ENCODE data around the gene PRMT3.
"Not testable (repeated sequence)": the region's sequence is repeated elsewhere in the genome, so short reads cannot be mapped to it uniquely, and the experiment has no call there.

The PRMT3 gene

GRCh38 chr11:20477418-20478090, 90.0 kb downstream of the PRMT3 start:
- H3K4me3 ChIP-seq (ENCODE audit: low read depth, low read length), result no peak overlapping the region
- ChIA-PET POLR2A (no interaction called here), CTCF (interaction anchor here (1.1 kb wide), 1 partner anchor 18 kb away, joined by 4 read pairs; no protein-coding TSS in a partner anchor)
- no peak overlapping the region for H3K27ac ChIP-seq (ENCODE audit: extremely low read depth, low read depth, low read length)
- no peaks in the 10 kb centered on the region for H3K9me3 ChIP-seq (ENCODE audit: control insufficient read depth, insufficient read depth, low read depth, low read length)
- TF ChIP-seq ZNF473 (tag by site-specific recombination; IDR thresholded peaks at IDR 0.05) (no peak), ZNF223 (tag by site-specific recombination; IDR thresholded peaks at IDR 0.05) (no peak), ZSCAN18 (tag by site-specific recombination; IDR thresholded peaks at IDR 0.05) (no peak), BCL11B (tag by site-specific recombination; IDR thresholded peaks at IDR 0.05; ENCODE audit: low read depth) (no peak), ZBTB48 (tag by site-specific recombination; IDR thresholded peaks at IDR 0.05) (no peak)
- no peaks in the 10 kb centered on the region for H3K36me3 ChIP-seq (ENCODE audit: control insufficient read depth in 2 of 2, insufficient read depth in 1 of 2, low read length in 2 of 2)
- no peaks in the 10 kb centered on the region for H3K4me1 ChIP-seq (ENCODE audit: control insufficient read depth, insufficient read depth, low read length)

GRCh38 chr11:20479513-20479912, 92.0 kb downstream of the PRMT3 start:
- Histone ChIP-seq H3K27ac (ENCODE audit: extremely low read depth, low read depth, low read length) (no peak overlapping the region), H3K4me3 (ENCODE audit: low read depth, low read length) (no peak overlapping the region), H3K4me1 (ENCODE audit: control insufficient read depth, insufficient read depth, low read length) (no peaks in the 10 kb centered on the region), H3K9me3 (ENCODE audit: control insufficient read depth, insufficient read depth, low read depth, low read length) (no peaks in the 10 kb centered on the region), H3K36me3 (ENCODE audit: control insufficient read depth in 2 of 2, insufficient read depth in 1 of 2, low read length in 2 of 2) (peaks cover 0 to 2% of the 10 kb centered on the region in 2 experiments; a peak in 1 of 3 replicates)
- ChIA-PET CTCF (no interaction called here), POLR2A (no interaction called here)
- no peak for TF ChIP-seq ZNF514 (tag by site-specific recombination; IDR thresholded peaks at IDR 0.05)

- peaks cover 0 to 6% of the 10 kb centered on the region in 2 experiments; a peak in 1 of 3 replicates for H3K36me3 ChIP-seq (ENCODE audit: control insufficient read depth in 2 of 2, insufficient read depth in 1 of 2, low read length in 2 of 2)
- ChIA-PET POLR2A (no interaction called here), CTCF (no interaction called here)
- H3K4me3 ChIP-seq (ENCODE audit: low read depth, low read length), result no peak overlapping the region
- TF ChIP-seq ZNF626 (tag by site-specific recombination; IDR thresholded peaks at IDR 0.05), result no peak
- TF ChIP-seq ZNF423 (tag by site-specific recombination; IDR thresholded peaks at IDR 0.05), result no peak
- H3K4me1 ChIP-seq (ENCODE audit: control insufficient read depth, insufficient read depth, low read length), result 0 out of 2 replicates have a peak, but pooled peaks cover 3% of the 10 kb centered on the region
- H3K9me3 ChIP-seq (ENCODE audit: control insufficient read depth, insufficient read depth, low read depth, low read length), result no peaks in the 10 kb centered on the region
- no peak overlapping the region for H3K27ac ChIP-seq (ENCODE audit: extremely low read depth, low read depth, low read length)
Measured at GRCh38 chr11:20483931-20484330, 96.4 kb downstream of the PRMT3 start.

- H3K9me3 ChIP-seq (ENCODE audit: control insufficient read depth, insufficient read depth, low read depth, low read length); H3K27ac ChIP-seq (ENCODE audit: extremely low read depth, low read depth, low read length); POLR2A ChIA-PET; H3K36me3 ChIP-seq (ENCODE audit: control insufficient read depth in 2 of 2, insufficient read depth in 1 of 2, low read length in 2 of 2); H3K4me3 ChIP-seq (ENCODE audit: low read depth, low read length); H3K4me1 ChIP-seq (ENCODE audit: control insufficient read depth, insufficient read depth, low read length): not testable (repeated sequence)
- CTCF ChIA-PET, result interaction anchor here (0.9 kb wide), 1 partner anchor 40 kb away, joined by 3 read pairs; no protein-coding TSS in a partner anchor
Measured at GRCh38 chr11:20484416-20484815, 96.9 kb downstream of the PRMT3 start.

- Histone ChIP-seq H3K27ac (ENCODE audit: extremely low read depth, low read depth, low read length) (no peak overlapping the region), H3K36me3 (ENCODE audit: control insufficient read depth in 2 of 2, insufficient read depth in 1 of 2, low read length in 2 of 2) (peaks cover 0 to 6% of the 10 kb centered on the region in 2 experiments; a peak in 1 of 3 replicates), H3K4me3 (ENCODE audit: low read depth, low read length) (no peak overlapping the region), H3K4me1 (ENCODE audit: control insufficient read depth, insufficient read depth, low read length) (0 out of 2 replicates have a peak, but pooled peaks cover 3% of the 10 kb centered on the region), H3K9me3 (ENCODE audit: control insufficient read depth, insufficient read depth, low read depth, low read length) (no peaks in the 10 kb centered on the region)
- POLR2A ChIA-PET, result no interaction called here
- CTCF ChIA-PET, result no interaction called here
- peak; percentile 27; the same call in 1 of the 2 replicates for TF ChIP-seq ZBTB44 (tag by site-specific recombination; IDR thresholded peaks at IDR 0.05)
- no peak for TF ChIP-seq ZNF488 (tag by site-specific recombination; IDR thresholded peaks at IDR 0.05)
- no peak for TF ChIP-seq ZSCAN5A (tag by site-specific recombination; IDR thresholded peaks at IDR 0.05)
- TF ChIP-seq ZNF580 (tag by site-specific recombination; IDR thresholded peaks at IDR 0.05), result 0 out of 2 replicates have a peak, but pooled peaks have one; percentile 23
- no peak for TF ChIP-seq ZNF211 (tag by site-specific recombination; IDR thresholded peaks at IDR 0.05; ENCODE audit: low read depth)
- TF ChIP-seq ZNF239 (tag by site-specific recombination; IDR thresholded peaks at IDR 0.05), result no peak
- TF ChIP-seq IKZF3 (tag by site-specific recombination; IDR thresholded peaks at IDR 0.05), result no peak
- no peak for TF ChIP-seq PRDM1 (tag by site-specific recombination; IDR thresholded peaks at IDR 0.05)
Measured at GRCh38 chr11:20488352-20488751, 100.8 kb downstream of the PRMT3 start.
